ENCODE measurements around the gene MGST2.
A peak's percentile ranks its signal among the peaks of the same experiment; 100 is the strongest.
"Not testable (repeated sequence)": the region's sequence is repeated elsewhere in the genome, so short reads cannot be mapped to it uniquely, and the experiment has no call there.

The MGST2 gene

GRCh38 chr4:139665690-139666529 lies at the start of gene MGST2:
Gene MGST2 (plus strand): TSS chr4:139665819. CDS start chr4:139666020, 201 bp downstream.
- no peak for DNase-seq (ENCODE audit: low spot score)

- DNase-seq (ENCODE audit: low spot score), result peak; percentile 66
Observed at GRCh38 chr4:139617702-139618490, 47.7 kb upstream of the MGST2 start.

- DNase-seq (ENCODE audit: low spot score), result peak; percentile 71
Observed at GRCh38 chr4:139619644-139620043, 46.0 kb upstream of the MGST2 start.

GRCh38 chr4:139622901-139623381 lies 42.7 kb upstream of the MGST2 start:
- no peak for DNase-seq (ENCODE audit: low spot score)

- DNase-seq (ENCODE audit: low spot score), result no peak
Observed at GRCh38 chr4:139624441-139625092, 41.1 kb upstream of the MGST2 start.

GRCh38 chr4:139625093-139625455 lies 40.5 kb upstream of the MGST2 start:
- no peak for DNase-seq (ENCODE audit: low spot score)

- DNase-seq (ENCODE audit: low spot score), result no peak
Observed at GRCh38 chr4:139625482-139625881, 40.1 kb upstream of the MGST2 start.

GRCh38 chr4:139628184-139629012 lies 37.2 kb upstream of the MGST2 start:
- no peak for DNase-seq (ENCODE audit: low spot score)

GRCh38 chr4:139629436-139630125 lies 36.0 kb upstream of the MGST2 start:
- DNase-seq (ENCODE audit: low spot score), result no peak

- DNase-seq (ENCODE audit: low spot score), result no peak
Observed at GRCh38 chr4:139630126-139630495, 35.5 kb upstream of the MGST2 start.

GRCh38 chr4:139630991-139631390 lies 34.6 kb upstream of the MGST2 start:
- DNase-seq (ENCODE audit: low spot score), result no peak

GRCh38 chr4:139631791-139632190 lies 33.8 kb upstream of the MGST2 start:
- no peak for DNase-seq (ENCODE audit: low spot score)

GRCh38 chr4:139632739-139633138 lies 32.9 kb upstream of the MGST2 start:
- not testable (repeated sequence) for DNase-seq (ENCODE audit: low spot score)

- DNase-seq (ENCODE audit: low spot score), result no peak
Observed at GRCh38 chr4:139633195-139633594, 32.4 kb upstream of the MGST2 start.

- no peak for DNase-seq (ENCODE audit: low spot score)
Observed at GRCh38 chr4:139633661-139634060, 32.0 kb upstream of the MGST2 start.

- DNase-seq (ENCODE audit: low spot score), result no peak
Observed at GRCh38 chr4:139635966-139636365, 29.7 kb upstream of the MGST2 start.

GRCh38 chr4:139638306-139638705 lies 27.3 kb upstream of the MGST2 start:
- not testable (repeated sequence) for DNase-seq (ENCODE audit: low spot score)

- no peak for DNase-seq (ENCODE audit: low spot score)
Observed at GRCh38 chr4:139639654-139640053, 26.0 kb upstream of the MGST2 start.

GRCh38 chr4:139641218-139641617 lies 24.4 kb upstream of the MGST2 start:
- DNase-seq (ENCODE audit: low spot score), result no peak

GRCh38 chr4:139642364-139642763 lies 23.3 kb upstream of the MGST2 start:
- no peak for DNase-seq (ENCODE audit: low spot score)

Data from NAMALWA (cell line).